Choroid plexus epithelial cell (primary cell): ENCODE results near the gene EIF3I.

Experiments used
- DNase-seq: peaks from one replicate; pipeline ENCODE4 v3.0.0-alpha.2; 2010; ENCODE audit warnings: low read depth
- H3K4me3 ChIP-seq: 2 replicates; pipeline ENCODE4 v1.5.1; 2011; ENCODE audit warnings: low read depth, mild to moderate bottlenecking, control low read depth, low read length, moderate library complexity
- TF ChIP-seq, protein P1 (sequence below): conservative IDR thresholded peaks from 2 replicates; pipeline ENCODE4 v1.5.1; 2011; ENCODE audit warnings: low read depth, mild to moderate bottlenecking, control low read depth, inconsistent platforms, low read length, moderate library complexity

Gene EIF3I

DNA sequence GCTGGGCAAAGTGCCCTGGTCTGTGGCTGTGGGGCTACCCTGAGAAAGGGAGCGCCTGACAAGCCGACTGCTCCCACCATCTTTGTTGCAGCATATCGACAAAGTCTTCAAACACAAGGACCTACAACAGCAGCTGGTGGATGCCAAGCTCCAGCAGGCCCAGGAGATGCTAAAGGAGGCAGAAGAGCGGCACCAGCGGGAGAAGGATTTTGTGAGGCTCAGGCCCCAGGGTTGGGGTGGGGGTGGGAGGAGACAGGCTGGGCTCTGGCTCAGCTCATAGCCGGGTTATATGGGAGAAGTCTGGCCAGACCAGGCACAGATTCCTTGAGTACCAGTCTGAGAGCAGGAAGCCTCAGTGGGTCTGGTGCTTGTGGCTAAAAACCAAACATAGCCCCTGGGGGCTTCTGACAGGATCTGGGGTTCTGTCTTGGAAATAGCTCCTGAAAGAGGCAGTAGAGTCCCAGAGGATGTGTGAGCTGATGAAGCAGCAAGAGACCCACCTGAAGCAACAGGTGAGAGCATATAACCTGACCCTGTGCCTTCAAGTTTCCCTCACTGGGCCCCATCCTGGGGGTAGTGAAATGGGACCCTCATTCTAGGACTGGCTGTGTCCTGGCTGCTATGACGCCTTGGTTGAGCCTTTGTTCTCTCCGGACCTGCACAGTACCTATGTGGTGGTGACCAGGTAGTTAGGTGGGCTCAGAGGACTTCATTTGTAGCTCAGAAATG lies 29.8 kb upstream of the EIF3I start:
- TF ChIP-seq, protein P1, sequence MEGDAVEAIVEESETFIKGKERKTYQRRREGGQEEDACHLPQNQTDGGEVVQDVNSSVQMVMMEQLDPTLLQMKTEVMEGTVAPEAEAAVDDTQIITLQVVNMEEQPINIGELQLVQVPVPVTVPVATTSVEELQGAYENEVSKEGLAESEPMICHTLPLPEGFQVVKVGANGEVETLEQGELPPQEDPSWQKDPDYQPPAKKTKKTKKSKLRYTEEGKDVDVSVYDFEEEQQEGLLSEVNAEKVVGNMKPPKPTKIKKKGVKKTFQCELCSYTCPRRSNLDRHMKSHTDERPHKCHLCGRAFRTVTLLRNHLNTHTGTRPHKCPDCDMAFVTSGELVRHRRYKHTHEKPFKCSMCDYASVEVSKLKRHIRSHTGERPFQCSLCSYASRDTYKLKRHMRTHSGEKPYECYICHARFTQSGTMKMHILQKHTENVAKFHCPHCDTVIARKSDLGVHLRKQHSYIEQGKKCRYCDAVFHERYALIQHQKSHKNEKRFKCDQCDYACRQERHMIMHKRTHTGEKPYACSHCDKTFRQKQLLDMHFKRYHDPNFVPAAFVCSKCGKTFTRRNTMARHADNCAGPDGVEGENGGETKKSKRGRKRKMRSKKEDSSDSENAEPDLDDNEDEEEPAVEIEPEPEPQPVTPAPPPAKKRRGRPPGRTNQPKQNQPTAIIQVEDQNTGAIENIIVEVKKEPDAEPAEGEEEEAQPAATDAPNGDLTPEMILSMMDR = no peak
- H3K4me3 ChIP-seq = no peak overlapping the region
- no peak for DNase-seq

DNA sequence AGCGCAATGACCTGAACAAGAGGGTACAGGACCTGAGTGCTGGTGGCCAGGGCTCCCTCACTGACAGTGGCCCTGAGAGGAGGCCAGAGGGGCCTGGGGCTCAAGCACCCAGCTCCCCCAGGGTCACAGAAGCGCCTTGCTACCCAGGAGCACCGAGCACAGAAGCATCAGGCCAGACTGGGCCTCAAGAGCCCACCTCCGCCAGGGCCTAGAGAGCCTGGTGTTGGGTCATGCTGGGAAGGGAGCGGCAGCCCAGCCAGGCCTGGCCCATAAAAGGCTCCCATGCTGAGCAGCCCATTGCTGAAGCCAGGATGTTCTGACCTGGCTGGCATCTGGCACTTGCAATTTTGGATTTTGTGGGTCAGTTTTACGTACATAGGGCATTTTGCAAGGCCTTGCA lies 27.2 kb upstream of the EIF3I start:
- TF ChIP-seq, protein P1 = no peak
- DNase-seq = no peak
- no peak overlapping the region for H3K4me3 ChIP-seq

DNA sequence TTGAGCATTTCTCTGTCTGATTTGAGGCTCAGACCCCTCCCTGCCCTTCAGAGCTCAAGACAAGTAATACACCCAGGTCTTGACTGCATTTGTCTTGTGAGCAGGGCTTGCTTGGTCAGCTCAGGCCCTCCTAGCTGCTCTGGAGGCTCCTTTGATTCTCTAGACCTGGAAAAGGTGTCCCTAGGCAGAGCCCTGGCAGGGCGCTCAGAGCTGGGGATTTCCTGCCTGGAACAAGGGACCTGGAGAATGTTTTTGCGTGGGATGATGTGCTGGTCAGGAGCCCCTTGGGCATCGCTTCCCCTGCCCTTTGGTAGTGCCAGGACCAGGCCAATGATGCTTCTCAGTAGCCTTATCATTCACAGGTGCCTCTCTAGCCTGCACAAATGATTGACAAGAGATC lies 26.7 kb upstream of the EIF3I start:
- TF ChIP-seq, protein P1 = no peak
- no peak overlapping the region for H3K4me3 ChIP-seq
- no peak for DNase-seq

DNA sequence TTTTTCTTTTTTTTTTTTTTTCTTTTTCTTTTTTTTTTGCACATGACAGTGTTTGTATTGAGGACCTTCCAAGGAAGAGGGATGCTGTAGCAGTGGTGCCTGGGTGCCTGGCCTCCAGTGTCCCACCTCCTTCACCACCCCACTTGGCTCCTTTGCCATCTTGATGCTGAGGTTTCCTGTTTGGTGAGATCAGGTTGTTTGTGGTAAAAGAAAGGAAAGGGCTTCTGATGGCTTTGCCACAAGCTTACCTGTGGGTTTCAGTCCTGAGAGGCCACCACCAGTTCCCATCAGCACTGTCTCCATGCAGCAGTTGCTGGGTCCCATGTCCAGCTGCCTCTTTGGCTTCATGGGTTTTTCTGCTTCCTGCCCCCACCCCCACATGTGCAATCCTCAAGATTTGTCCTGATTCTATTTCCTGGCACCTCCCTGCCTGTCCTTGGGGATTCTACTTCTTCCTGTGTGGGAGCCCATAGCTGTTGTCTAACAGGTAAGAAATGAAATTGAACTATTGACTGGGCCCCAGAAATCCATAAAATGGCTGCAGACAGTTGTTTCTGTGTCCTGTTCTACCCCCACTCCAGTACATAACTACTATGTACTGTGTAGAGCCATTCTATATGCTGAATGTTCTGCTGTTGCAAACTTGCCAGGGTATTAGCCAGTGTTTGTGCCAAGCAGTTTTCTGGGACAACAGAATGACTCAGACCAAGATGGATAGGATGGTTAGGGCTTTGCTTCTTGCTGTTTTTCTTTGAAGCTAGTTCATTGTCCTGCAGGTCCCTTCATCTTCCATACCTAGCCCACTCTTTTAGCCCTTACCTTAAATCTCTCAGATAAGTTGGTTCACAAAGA lies 26.0 kb upstream of the EIF3I start:
- TF ChIP-seq, protein P1 = no peak
- no peak for DNase-seq
- H3K4me3 ChIP-seq = no peak overlapping the region

DNA sequence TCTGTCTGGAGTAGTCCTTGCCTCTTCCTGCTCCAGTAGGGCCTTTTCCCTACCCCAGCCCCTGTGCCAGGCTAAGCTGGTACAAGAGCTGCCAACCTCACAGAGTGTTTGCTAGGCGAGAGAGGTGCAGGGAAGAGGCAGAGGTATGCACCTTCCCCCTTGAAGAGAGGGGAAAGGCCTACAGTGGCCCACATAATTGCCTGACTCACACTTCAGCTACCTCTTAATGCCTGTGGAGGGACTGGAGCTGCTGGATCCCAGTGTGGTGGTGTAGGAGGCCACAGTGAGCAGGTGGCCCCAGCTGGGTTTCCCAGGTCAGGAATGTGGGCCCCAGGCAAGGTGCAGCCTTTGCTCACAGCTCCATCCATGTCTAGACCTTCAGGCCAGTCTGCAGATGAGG lies 25.1 kb upstream of the EIF3I start:
- H3K4me3 ChIP-seq = no peak overlapping the region
- TF ChIP-seq, protein P1 = no peak
- no peak for DNase-seq

DNA sequence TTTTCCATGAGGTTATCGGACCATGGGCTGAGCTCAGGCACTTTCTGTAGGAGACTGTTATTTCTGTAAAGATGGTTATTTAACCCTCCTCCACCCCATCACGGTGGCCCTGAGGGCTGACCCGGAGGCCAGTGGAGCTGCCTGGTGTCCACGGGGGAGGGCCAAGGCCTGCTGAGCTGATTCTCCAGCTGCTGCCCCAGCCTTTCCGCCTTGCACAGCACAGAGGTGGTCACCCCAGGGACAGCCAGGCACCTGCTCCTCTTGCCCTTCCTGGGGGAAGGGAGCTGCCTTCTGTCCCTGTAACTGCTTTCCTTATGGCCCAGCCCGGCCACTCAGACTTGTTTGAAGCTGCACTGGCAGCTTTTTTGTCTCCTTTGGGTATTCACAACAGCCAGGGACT lies 24.4 kb upstream of the EIF3I start:
- no peak overlapping the region for H3K4me3 ChIP-seq
- no peak for DNase-seq
- TF ChIP-seq, protein P1 = no peak
